Endothelial cell (in vitro differentiated cells): ENCODE data around the gene PIGN. TPM values are rescaled to one million over a fixed set of nuclear protein-coding genes. Genes with fewer than 3 reads are reported as not detected.
A peak's percentile ranks its signal among the peaks of the same experiment; 100 is the strongest.

Experiments used
- DNase-seq: peaks from one replicate; pipeline ENCODE4 v3.0.0; 2021; ENCODE audit warnings: low spot score
- H3K27ac Mint-ChIP-seq: one replicate; pipeline ENCODE4 v1.8.0; 2021; ENCODE audit warnings: mixed read lengths, inconsistent platforms; ENCODE audit not compliant: unreplicated experiment
- H3K27me3 Mint-ChIP-seq: one replicate; pipeline ENCODE4 v1.8.0; 2021; ENCODE audit warnings: mild to moderate bottlenecking, moderate library complexity, mixed read lengths, inconsistent platforms; ENCODE audit not compliant: unreplicated experiment
- H3K36me3 Mint-ChIP-seq: one replicate; pipeline ENCODE4 v1.8.0; 2021; ENCODE audit warnings: mild to moderate bottlenecking, low read depth, mixed read lengths, inconsistent platforms; ENCODE audit not compliant: unreplicated experiment
- H3K4me1 Mint-ChIP-seq: one replicate; pipeline ENCODE4 v1.8.0; 2021; ENCODE audit warnings: mild to moderate bottlenecking, mixed read lengths, inconsistent platforms; ENCODE audit not compliant: unreplicated experiment
- H3K4me3 Mint-ChIP-seq: one replicate; pipeline ENCODE4 v1.8.0; 2021; ENCODE audit warnings: mild to moderate bottlenecking, mixed read lengths, inconsistent platforms; ENCODE audit not compliant: unreplicated experiment
- H3K9me3 Mint-ChIP-seq: one replicate; pipeline ENCODE4 v1.8.0; 2021; ENCODE audit warnings: mixed read lengths, inconsistent platforms; ENCODE audit not compliant: unreplicated experiment
- CTCF ChIP-seq: fragments of 200-600 bp; sonication (generic); IDR thresholded peaks from one replicate; pipeline ENCODE4 v1.5.0; 2021; ENCODE audit warnings: antibody characterized with exemption; ENCODE audit not compliant: unreplicated experiment
- total RNA-seq: library from RNA; stranded (reverse); fragmentation: NEBNext Ultra II Directional; extraction: Animal tissue kit (Norgen Biotek cat#: 25700); gene quantifications from one replicate; pipeline ENCODE4 v1.2.1, GENCODE V29; 2021; ENCODE audit not compliant: unreplicated experiment

PIGN gene
- total RNA-seq, 1 donor from 2014 or later = 23.0 TPM

- Mint-ChIP-seq H3K4me3 (no peak overlapping the region), H3K9me3 (no peaks in the 10 kb centered on the region), H3K27me3 (peaks cover 2% of the 10 kb centered on the region), H3K27ac (no peak overlapping the region), H3K4me1 (peaks cover 16% of the 10 kb centered on the region), H3K36me3 (no peaks in the 10 kb centered on the region)
- TF ChIP-seq CTCF = peak; percentile 94
- peak; percentile 38 for DNase-seq
Observed at GRCh38 chr18:62183578-62184195, 3.2 kb downstream of the PIGN start.

GRCh38 chr18:62182220-62182619 lies 4.6 kb downstream of the PIGN start:
- H3K27me3 Mint-ChIP-seq = peaks cover 2% of the 10 kb centered on the region
- H3K27ac Mint-ChIP-seq = no peak overlapping the region
- H3K36me3 Mint-ChIP-seq = no peaks in the 10 kb centered on the region
- no peaks in the 10 kb centered on the region for H3K9me3 Mint-ChIP-seq
- H3K4me3 Mint-ChIP-seq = no peak overlapping the region
- TF ChIP-seq CTCF = no peak
- DNase-seq = no peak
- peaks cover 18% of the 10 kb centered on the region for H3K4me1 Mint-ChIP-seq

GRCh38 chr18:62179213-62179612 lies 7.6 kb downstream of the PIGN start:
- no peaks in the 10 kb centered on the region for H3K27me3 Mint-ChIP-seq
- no peaks in the 10 kb centered on the region for H3K36me3 Mint-ChIP-seq
- H3K9me3 Mint-ChIP-seq = no peaks in the 10 kb centered on the region
- peaks cover 15% of the 10 kb centered on the region for H3K4me1 Mint-ChIP-seq
- H3K4me3 Mint-ChIP-seq = no peak overlapping the region
- TF ChIP-seq CTCF = no peak
- DNase-seq = no peak
- no peak overlapping the region for H3K27ac Mint-ChIP-seq

GRCh38 chr18:62177271-62177670 lies 9.6 kb downstream of the PIGN start:
- Mint-ChIP-seq H3K4me1 (peaks cover 15% of the 10 kb centered on the region), H3K4me3 (no peak overlapping the region), H3K36me3 (no peaks in the 10 kb centered on the region), H3K27me3 (no peaks in the 10 kb centered on the region), H3K9me3 (no peaks in the 10 kb centered on the region), H3K27ac (no peak overlapping the region)
- no peak for DNase-seq
- TF ChIP-seq CTCF = no peak

GRCh38 chr18:62175521-62175920 lies 11.3 kb downstream of the PIGN start:
- no peak for DNase-seq
- Mint-ChIP-seq H3K36me3 (no peaks in the 10 kb centered on the region), H3K27me3 (no peaks in the 10 kb centered on the region), H3K4me3 (no peak overlapping the region), H3K9me3 (no peaks in the 10 kb centered on the region), H3K27ac (no peak overlapping the region), H3K4me1 (peaks cover 15% of the 10 kb centered on the region)
- TF ChIP-seq CTCF = no peak
